ENCODE results near the gene ARG2.

- TF ChIP-seq CTCF (IDR thresholded peaks at IDR 0.05) (no peak), EZH2 (IDR thresholded peaks at IDR 0.05; ENCODE audit: borderline replicate concordance, insufficient read depth, low read depth, low read length, poor library complexity, severe bottlenecking) (no peak)
Observed at GRCh38 chr14:67665868-67666267, 46.1 kb downstream of the ARG2 start.

Data from B cell (primary cell).